Embryonic facial prominence (tissue), 1 donor: ENCODE measurements around the gene C2CD4C.
"Not testable (repeated sequence)": the region's sequence is repeated elsewhere in the genome, so short reads cannot be mapped to it uniquely, and the experiment has no call there.

Experiments
- DNase-seq: peaks from one replicate; pipeline ENCODE4 v3.0.0-alpha.2; 2016; ENCODE audit errors: extremely low spot score

Gene C2CD4C

GRCh38 chr19:400976-401865 lies 7.7 kb downstream of the C2CD4C start:
- DNase-seq: no peak

GRCh38 chr19:399370-399769 lies 9.6 kb downstream of the C2CD4C start:
- no peak for DNase-seq

- no peak for DNase-seq
Observed at GRCh38 chr19:398719-399118, 10.2 kb downstream of the C2CD4C start.

- no peak for DNase-seq
Observed at GRCh38 chr19:397941-398706, 10.8 kb downstream of the C2CD4C start.

GRCh38 chr19:397321-397720 lies 11.6 kb downstream of the C2CD4C start:
- DNase-seq: no peak

GRCh38 chr19:395467-395866 lies 13.5 kb downstream of the C2CD4C start:
- DNase-seq: no peak

- DNase-seq: not testable (repeated sequence)
Observed at GRCh38 chr19:394857-395256, 14.1 kb downstream of the C2CD4C start.

- not testable (repeated sequence) for DNase-seq
Observed at GRCh38 chr19:393560-393959, 15.4 kb downstream of the C2CD4C start.

GRCh38 chr19:392375-392970 lies 16.5 kb downstream of the C2CD4C start:
- DNase-seq: no peak

GRCh38 chr19:391726-392374 lies 17.1 kb downstream of the C2CD4C start:
- no peak for DNase-seq

- DNase-seq: no peak
Observed at GRCh38 chr19:391207-391557, 17.8 kb downstream of the C2CD4C start.

GRCh38 chr19:390386-391206 lies 18.4 kb downstream of the C2CD4C start:
- no peak for DNase-seq

GRCh38 chr19:389935-390289 lies 19.0 kb downstream of the C2CD4C start:
- no peak for DNase-seq

GRCh38 chr19:389255-389934 lies 19.6 kb downstream of the C2CD4C start:
- no peak for DNase-seq

GRCh38 chr19:388691-389090 lies 20.3 kb downstream of the C2CD4C start:
- DNase-seq: no peak

GRCh38 chr19:387777-388176 lies 21.2 kb downstream of the C2CD4C start:
- DNase-seq: no peak

GRCh38 chr19:386632-387301 lies 22.2 kb downstream of the C2CD4C start:
- DNase-seq: not testable (repeated sequence)

- DNase-seq: not testable (repeated sequence)
Observed at GRCh38 chr19:386189-386588, 22.8 kb downstream of the C2CD4C start.

- DNase-seq: no peak
Observed at GRCh38 chr19:384799-385169, 24.2 kb downstream of the C2CD4C start.
